Thyroid gland (tissue), 4 donors: ENCODE data around the gene MIA. TPM values are rescaled to one million over a fixed set of nuclear protein-coding genes. Genes with fewer than 3 reads are reported as not detected.
"Not testable (repeated sequence)": the region's sequence is repeated elsewhere in the genome, so short reads cannot be mapped to it uniquely, and the experiment has no call there.

Experiments used
- DNase-seq, 2 donors: peaks; one replicate each; pipeline ENCODE4 v3.0.0-alpha.2; 2019
- H3K27ac ChIP-seq, 3 donors: fragments of 200-600 bp; sonication (generic); 1 replicate in 2 of 3; 2 replicates in 1 of 3; pipeline ENCODE4 v1.5.1; 2016 to 2019; ENCODE audit warnings: mild to moderate bottlenecking in 1 of 3, moderate library complexity in 1 of 3
- H3K27me3 ChIP-seq: fragments of 200-600 bp; sonication (generic); one replicate; pipeline ENCODE4 v1.5.1; 2019
- H3K36me3 ChIP-seq, 2 donors: fragments of 200-600 bp; sonication (generic); one replicate each; pipeline ENCODE4 v1.5.1; 2016 to 2019
- H3K4me1 ChIP-seq, 2 donors: fragments of 200-600 bp; sonication (generic); one replicate each; pipeline ENCODE4 v1.5.1; 2017 to 2019
- H3K4me3 ChIP-seq, 3 donors: fragments of 200-600 bp; sonication (generic); replicated peaks in 1 of 3; 1 replicate in 2 of 3; 2 replicates in 1 of 3; pipeline ENCODE4 v1.5.1; 2016; ENCODE audit warnings: mild to moderate bottlenecking in 1 of 3
- H3K9me3 ChIP-seq: fragments of 200-600 bp; sonication (generic); one replicate; pipeline ENCODE4 v1.5.1; 2017
- CTCF ChIP-seq, 6 experiments: fragments of 200-600 bp in 3 of 6; fragments of 450-650 bp in 3 of 6; sonication (generic) in 3 of 6; IDR thresholded peaks; one replicate each; pipeline ENCODE4 v1.5.1; 2016 to 2019; ENCODE audit warnings: antibody characterized with exemption in 6 of 6, mild to moderate bottlenecking in 2 of 6, inconsistent platforms in 1 of 6, moderate library complexity in 1 of 6
- POLR2A ChIP-seq, 2 donors: fragments of 450-650 bp; IDR thresholded peaks; one replicate each; pipeline ENCODE4 v1.6.1; 2017; ENCODE audit warnings: antibody characterized with exemption in 2 of 2, mild to moderate bottlenecking in 2 of 2, moderate library complexity in 1 of 2
- WGBS, 2 donors: methylation state at CpG; one replicate each; pipeline ENCODE4 v1.1.5; 2017; 5-methylcytosine and 5-hydroxymethylcytosine counted together
- intact Hi-C: fragments of 100-400 bp; cut with DNase I; formaldehyde crosslinking; loops from one replicate; pipeline ENCODE4 v1.15.1; 2023
- total RNA-seq, 4 donors: library from RNA; depleted of rRNA; stranded (reverse); fragments of >200 nt; gene quantifications; one replicate each; pipeline ENCODE4 v1.2.3, GENCODE V29; 2016

MIA gene
- total RNA-seq, 4 donors from 2014 or later, result not detected

GRCh38 chr19:40763526-40763925 is 11.8 kb upstream of the MIA start:
- Histone ChIP-seq H3K4me1 (no peaks in the 10 kb centered on the region), H3K27ac (no peak overlapping the region), H3K36me3 (peaks cover 78 to 82% of the 10 kb centered on the region in 2 donors), H3K9me3 (no peaks in the 10 kb centered on the region), H3K4me3 (no peak overlapping the region), H3K27me3 (no peaks in the 10 kb centered on the region)
- 90 to 99% methylated on average over 6 to 7 of the region's 7 CpGs for WGBS, 2 donors
- TF ChIP-seq CTCF (IDR thresholded peaks at IDR 0.05) (no peak), POLR2A (IDR thresholded peaks at IDR 0.05) (no peak)
- no peak for DNase-seq
- intact Hi-C loops, result no loop called here

GRCh38 chr19:40763963-40764362 is 11.4 kb upstream of the MIA start:
- no peaks in the 10 kb centered on the region for H3K27me3 ChIP-seq
- H3K36me3 ChIP-seq, result peaks cover 74 to 78% of the 10 kb centered on the region in 2 donors
- TF ChIP-seq CTCF (IDR thresholded peaks at IDR 0.05), result no peak
- TF ChIP-seq POLR2A (IDR thresholded peaks at IDR 0.05), result no peak
- DNase-seq, result no peak
- H3K4me1 ChIP-seq, result no peaks in the 10 kb centered on the region
- no peak overlapping the region for H3K27ac ChIP-seq
- 91 to 95% methylated on average over 10 of the region's 10 CpGs for WGBS, 2 donors
- H3K9me3 ChIP-seq, result no peaks in the 10 kb centered on the region
- H3K4me3 ChIP-seq, result no peak overlapping the region
- intact Hi-C loops, result no loop called here

GRCh38 chr19:40766385-40766784 is 8.9 kb upstream of the MIA start:
- DNase-seq, H3K27me3 ChIP-seq, H3K9me3 ChIP-seq, H3K27ac ChIP-seq, intact Hi-C loops, H3K4me3 ChIP-seq, H3K4me1 ChIP-seq: not testable (repeated sequence)
- 93 to 94% methylated on average over 13 of the region's 13 CpGs for WGBS, 2 donors
- peaks cover 50 to 58% of the 10 kb centered on the region in 2 donors for H3K36me3 ChIP-seq

GRCh38 chr19:40768869-40769268 is 6.5 kb upstream of the MIA start:
- no peak for DNase-seq
- intact Hi-C loops, result no loop called here
- no peaks in the 10 kb centered on the region for H3K4me1 ChIP-seq
- peaks cover 25 to 33% of the 10 kb centered on the region in 2 donors for H3K36me3 ChIP-seq
- H3K9me3 ChIP-seq, result no peaks in the 10 kb centered on the region
- no peaks in the 10 kb centered on the region for H3K27me3 ChIP-seq
- no peak overlapping the region for H3K27ac ChIP-seq
- TF ChIP-seq POLR2A (IDR thresholded peaks at IDR 0.05), result no peak
- no peak overlapping the region for H3K4me3 ChIP-seq
- WGBS, 2 donors, result 73 to 83% methylated on average over 5 of the region's 5 CpGs

- DNase-seq, intact Hi-C loops, H3K36me3 ChIP-seq, H3K4me1 ChIP-seq, H3K9me3 ChIP-seq, H3K27me3 ChIP-seq, H3K27ac ChIP-seq, H3K4me3 ChIP-seq: not testable (repeated sequence)
- WGBS, 2 donors, result 96 to 97% methylated on average over 10 of the region's 10 CpGs
Observed at GRCh38 chr19:40771101-40771862, 4.0 kb upstream of the MIA start.

GRCh38 chr19:40775632-40776022 is 306 bp downstream of the MIA start:
- WGBS, 2 donors, result 89 to 93% methylated on average over 10 of the region's 10 CpGs
- DNase-seq, result no peak
- Histone ChIP-seq H3K9me3 (no peaks in the 10 kb centered on the region), H3K4me1 (peaks cover 12 to 14% of the 10 kb centered on the region in 2 donors), H3K4me3 (no peak overlapping the region), H3K27me3 (no peaks in the 10 kb centered on the region), H3K27ac (no peak overlapping the region), H3K36me3 (no peaks in the 10 kb centered on the region)
- intact Hi-C loops, result no loop called here
- no peak for TF ChIP-seq CTCF (IDR thresholded peaks at IDR 0.05)
- TF ChIP-seq POLR2A (IDR thresholded peaks at IDR 0.05), result no peak
